Activated naive CD8-positive, alpha-beta T cell (primary cell): ENCODE measurements around the gene GCK.

Experiments used
- H3K27ac Mint-ChIP-seq: one replicate; pipeline ENCODE4 v1.8.0; 2021; ENCODE audit warnings: mixed read lengths
- H3K27me3 Mint-ChIP-seq: one replicate; pipeline ENCODE4 v1.8.0; 2021; ENCODE audit warnings: mixed read lengths
- H3K36me3 Mint-ChIP-seq: one replicate; pipeline ENCODE4 v1.8.0; 2021; ENCODE audit warnings: mixed read lengths
- H3K4me1 Mint-ChIP-seq: one replicate; pipeline ENCODE4 v1.8.0; 2021; ENCODE audit warnings: low read depth, mixed read lengths
- H3K4me3 Mint-ChIP-seq: one replicate; pipeline ENCODE4 v1.8.0; 2021; ENCODE audit warnings: mild to moderate bottlenecking, mixed read lengths
- H3K9me3 Mint-ChIP-seq: one replicate; pipeline ENCODE4 v1.8.0; 2021; ENCODE audit warnings: low read depth, mixed read lengths

GCK gene

DNA sequence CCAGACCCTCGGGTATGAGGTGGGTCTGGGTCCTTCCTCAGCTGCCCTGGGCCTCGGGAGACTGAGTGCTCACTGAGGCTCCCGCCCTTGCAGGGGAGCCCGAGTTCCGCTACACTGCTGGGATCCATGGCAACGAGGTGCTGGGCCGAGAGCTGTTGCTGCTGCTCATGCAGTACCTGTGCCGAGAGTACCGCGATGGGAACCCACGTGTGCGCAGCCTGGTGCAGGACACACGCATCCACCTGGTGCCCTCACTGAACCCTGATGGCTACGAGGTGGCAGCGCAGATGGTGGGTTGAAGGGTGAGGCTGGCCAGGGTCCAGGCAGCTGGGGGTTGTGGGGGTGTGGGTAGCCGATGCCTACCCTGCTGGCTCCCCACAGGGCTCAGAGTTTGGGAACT, 77.5 kb downstream of the GCK start:
- H3K4me3 Mint-ChIP-seq, result no peak overlapping the region
- H3K4me1 Mint-ChIP-seq, result no peaks in the 10 kb centered on the region
- no peaks in the 10 kb centered on the region for H3K9me3 Mint-ChIP-seq
- no peak overlapping the region for H3K27ac Mint-ChIP-seq
- no peaks in the 10 kb centered on the region for H3K36me3 Mint-ChIP-seq
- no peaks in the 10 kb centered on the region for H3K27me3 Mint-ChIP-seq

DNA sequence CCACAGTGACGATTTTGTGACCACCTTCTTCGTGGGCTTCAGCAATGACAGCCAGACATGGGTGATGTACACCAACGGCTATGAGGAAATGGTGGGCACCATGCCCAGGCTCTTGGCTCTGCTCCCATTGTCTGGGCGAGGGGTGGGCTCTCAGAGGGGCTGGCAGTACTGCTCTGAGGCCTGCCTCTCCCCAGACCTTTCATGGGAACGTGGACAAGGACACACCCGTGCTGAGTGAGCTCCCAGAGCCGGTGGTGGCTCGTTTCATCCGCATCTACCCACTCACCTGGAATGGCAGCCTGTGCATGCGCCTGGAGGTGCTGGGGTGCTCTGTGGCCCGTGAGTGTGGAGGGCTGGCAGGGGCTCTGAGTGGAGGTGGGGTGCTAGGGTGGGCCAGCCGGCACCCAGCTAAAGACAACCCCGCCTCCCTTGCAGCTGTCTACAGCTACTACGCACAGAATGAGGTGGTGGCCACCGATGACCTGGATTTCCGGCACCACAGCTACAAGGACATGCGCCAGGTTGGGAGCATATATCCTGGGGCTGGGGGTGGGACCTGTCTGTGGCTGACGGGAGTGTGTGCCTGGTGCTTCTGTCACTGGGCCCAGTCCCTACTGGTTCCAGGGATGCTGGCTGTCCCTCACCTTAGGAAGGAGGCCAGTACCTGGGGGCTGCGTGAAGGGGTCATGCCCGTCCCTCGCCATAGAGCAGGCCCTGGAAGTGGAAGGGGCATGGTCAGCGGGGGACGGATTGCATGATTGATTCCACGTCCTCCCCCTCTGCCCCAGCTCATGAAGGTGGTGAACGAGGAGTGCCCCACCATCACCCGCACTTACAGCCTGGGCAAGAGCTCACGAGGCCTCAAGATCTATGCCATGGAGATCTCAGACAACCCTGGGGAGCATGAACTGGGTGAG, 78.3 kb downstream of the GCK start:
- Mint-ChIP-seq H3K36me3 (no peaks in the 10 kb centered on the region), H3K4me1 (peaks cover 4% of the 10 kb centered on the region), H3K9me3 (no peaks in the 10 kb centered on the region), H3K27ac (no peak overlapping the region), H3K4me3 (no peak overlapping the region), H3K27me3 (no peaks in the 10 kb centered on the region)

DNA sequence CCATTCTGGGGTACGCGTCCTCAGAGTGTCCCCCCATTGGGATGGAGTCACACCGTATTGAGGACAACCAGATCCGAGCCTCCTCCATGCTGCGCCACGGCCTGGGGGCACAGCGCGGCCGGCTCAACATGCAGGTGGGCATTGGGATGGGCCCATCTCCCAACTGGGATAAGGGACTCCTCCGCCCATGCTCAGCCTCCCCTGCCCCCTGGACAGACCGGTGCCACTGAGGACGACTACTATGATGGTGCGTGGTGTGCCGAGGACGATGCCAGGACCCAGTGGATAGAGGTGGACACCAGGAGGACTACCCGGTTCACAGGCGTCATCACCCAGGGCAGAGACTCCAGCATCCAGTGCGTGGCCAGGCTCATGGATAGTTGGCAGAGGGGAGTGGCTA, 79.2 kb downstream of the GCK start:
- Mint-ChIP-seq H3K27me3 (no peaks in the 10 kb centered on the region), H3K36me3 (no peaks in the 10 kb centered on the region), H3K9me3 (no peaks in the 10 kb centered on the region), H3K4me1 (peaks cover 14% of the 10 kb centered on the region), H3K4me3 (no peak overlapping the region), H3K27ac (no peak overlapping the region)

DNA sequence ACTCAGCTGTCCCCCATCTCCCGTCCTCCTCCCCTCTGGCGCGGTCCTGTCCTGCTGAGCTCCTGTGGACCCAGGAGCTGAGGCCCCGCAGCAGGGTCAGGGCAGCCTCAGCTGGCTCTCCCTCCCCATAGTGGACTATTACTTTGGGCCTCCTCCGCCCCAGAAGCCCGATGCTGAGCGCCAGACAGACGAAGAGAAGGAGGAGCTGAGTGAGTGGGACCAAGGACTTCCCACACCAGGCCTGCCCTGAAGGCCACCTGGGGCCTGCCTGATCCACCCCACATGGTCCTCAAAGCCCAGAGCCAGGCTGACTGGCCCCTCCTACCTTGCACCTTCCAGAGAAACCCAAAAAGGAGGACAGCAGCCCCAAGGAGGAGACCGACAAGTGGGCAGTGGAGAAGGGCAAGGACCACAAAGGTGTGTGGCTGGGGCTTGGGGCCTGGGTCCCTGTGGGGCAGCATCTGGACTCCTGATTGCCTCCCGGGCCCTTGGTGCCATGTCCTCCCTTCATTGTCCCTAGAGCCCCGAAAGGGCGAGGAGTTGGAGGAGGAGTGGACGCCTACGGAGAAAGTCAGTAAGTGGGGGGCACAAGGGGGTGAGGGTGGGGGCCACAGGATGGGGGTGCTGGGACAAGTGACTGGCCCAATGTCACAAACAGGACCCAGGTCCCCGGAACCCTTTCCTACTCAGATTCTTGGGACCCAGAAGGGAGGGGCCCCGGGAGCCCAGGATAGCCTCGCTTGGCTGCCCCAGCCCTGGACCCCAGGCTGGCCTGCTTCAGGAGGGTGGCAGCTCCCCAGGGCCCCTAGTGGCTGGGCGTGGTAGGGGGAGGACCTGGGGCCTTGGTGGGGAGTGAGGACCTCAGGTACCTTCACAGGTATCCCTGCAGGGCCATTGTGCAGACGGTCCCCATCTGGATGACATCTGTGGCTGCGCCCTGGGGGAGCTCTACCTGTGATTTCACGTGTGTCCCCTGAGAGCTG, 80.2 kb downstream of the GCK start:
- no peaks in the 10 kb centered on the region for H3K36me3 Mint-ChIP-seq

DNA sequence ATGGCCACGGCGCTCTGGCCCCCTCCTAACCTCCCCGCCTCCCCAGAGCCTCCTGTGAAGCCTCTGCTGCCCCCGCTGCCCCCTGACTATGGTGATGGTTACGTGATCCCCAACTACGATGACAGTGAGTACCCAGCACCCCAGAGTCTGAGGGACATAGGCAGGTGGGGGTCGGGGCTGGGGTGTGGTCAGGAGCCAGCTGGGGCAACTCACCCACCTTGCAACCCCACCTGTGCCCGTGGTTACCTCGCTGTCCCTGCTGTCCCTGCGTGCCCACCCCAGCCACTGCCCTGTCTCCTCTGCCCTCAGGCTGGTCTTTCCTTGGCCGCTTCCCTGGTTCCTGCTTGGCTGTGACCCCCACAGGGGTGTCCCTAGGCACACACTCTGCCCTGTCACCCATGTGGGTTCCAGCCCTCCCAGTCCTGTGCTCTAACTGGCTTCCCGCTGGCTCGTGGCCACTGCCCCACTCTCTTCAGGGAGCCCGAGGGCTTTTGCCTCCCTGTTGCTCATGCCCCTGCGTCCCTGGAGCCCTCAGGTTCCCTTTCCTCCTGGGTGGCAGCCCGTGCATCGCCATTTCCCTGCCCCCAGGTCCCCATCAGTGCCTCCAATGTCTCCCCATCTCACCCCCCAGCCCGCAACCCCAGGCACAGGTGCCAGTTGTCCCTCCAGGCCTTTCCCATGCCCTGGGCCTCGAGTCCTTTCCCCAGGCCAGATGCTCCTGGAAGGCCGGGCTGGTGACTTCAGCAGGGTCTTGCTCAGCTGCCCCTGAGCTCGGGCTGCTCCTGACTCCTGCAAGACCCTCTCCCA, 81.1 kb downstream of the GCK start:
- H3K27me3 Mint-ChIP-seq, result no peaks in the 10 kb centered on the region
- peaks cover 14% of the 10 kb centered on the region for H3K4me1 Mint-ChIP-seq
- no peak overlapping the region for H3K27ac Mint-ChIP-seq
- no peaks in the 10 kb centered on the region for H3K9me3 Mint-ChIP-seq
- no peaks in the 10 kb centered on the region for H3K36me3 Mint-ChIP-seq
- no peak overlapping the region for H3K4me3 Mint-ChIP-seq

More for the DNA sequence above, 80.2 kb downstream of the GCK start:
- Mint-ChIP-seq H3K9me3 (no peaks in the 10 kb centered on the region), H3K27me3 (no peaks in the 10 kb centered on the region), H3K27ac (no peak overlapping the region), H3K4me1 (peaks cover 14% of the 10 kb centered on the region), H3K4me3 (no peak overlapping the region)

DNA sequence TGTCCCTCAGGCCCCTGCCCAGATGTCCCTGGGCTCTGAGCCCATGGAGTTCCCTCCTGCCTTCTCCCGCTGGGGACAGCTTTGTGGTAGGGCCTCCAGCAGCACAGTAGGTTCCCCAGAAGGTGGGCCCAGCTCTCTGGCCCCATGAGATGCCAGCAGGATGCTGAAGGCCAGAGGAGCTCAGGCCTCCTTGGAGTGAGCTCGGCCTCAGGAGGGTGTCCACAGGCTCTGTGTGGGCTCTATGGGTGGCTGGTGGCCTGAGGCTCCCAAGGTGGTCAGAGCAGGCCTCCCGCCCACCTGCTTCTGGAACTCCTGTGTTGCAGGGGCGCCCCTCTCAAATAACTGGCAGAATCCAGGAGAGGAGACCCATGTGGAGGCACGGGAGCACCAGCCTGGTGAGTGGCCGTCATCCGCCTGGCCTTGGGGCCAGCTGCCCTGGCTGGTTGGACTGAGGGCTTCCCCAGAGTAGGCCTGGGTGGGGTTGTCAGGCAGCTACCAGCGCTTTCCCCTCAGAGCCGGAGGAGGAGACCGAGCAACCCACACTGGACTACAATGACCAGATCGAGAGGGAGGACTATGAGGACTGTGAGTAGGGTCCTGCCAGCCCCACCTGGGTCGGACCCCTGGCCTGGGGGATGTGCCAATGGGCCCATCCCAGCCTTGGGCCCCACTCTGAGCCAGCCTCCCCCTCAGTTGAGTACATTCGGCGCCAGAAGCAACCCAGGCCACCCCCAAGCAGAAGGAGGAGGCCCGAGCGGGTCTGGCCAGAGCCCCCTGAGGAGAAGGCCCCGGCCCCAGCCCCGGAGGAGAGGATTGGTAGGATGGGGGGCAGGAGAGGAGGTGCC, 81.9 kb downstream of the GCK start:
- H3K27me3 Mint-ChIP-seq, result no peaks in the 10 kb centered on the region
- no peaks in the 10 kb centered on the region for H3K9me3 Mint-ChIP-seq
- no peak overlapping the region for H3K4me3 Mint-ChIP-seq
- H3K36me3 Mint-ChIP-seq, result no peaks in the 10 kb centered on the region
- no peak overlapping the region for H3K27ac Mint-ChIP-seq
- peaks cover 14% of the 10 kb centered on the region for H3K4me1 Mint-ChIP-seq

DNA sequence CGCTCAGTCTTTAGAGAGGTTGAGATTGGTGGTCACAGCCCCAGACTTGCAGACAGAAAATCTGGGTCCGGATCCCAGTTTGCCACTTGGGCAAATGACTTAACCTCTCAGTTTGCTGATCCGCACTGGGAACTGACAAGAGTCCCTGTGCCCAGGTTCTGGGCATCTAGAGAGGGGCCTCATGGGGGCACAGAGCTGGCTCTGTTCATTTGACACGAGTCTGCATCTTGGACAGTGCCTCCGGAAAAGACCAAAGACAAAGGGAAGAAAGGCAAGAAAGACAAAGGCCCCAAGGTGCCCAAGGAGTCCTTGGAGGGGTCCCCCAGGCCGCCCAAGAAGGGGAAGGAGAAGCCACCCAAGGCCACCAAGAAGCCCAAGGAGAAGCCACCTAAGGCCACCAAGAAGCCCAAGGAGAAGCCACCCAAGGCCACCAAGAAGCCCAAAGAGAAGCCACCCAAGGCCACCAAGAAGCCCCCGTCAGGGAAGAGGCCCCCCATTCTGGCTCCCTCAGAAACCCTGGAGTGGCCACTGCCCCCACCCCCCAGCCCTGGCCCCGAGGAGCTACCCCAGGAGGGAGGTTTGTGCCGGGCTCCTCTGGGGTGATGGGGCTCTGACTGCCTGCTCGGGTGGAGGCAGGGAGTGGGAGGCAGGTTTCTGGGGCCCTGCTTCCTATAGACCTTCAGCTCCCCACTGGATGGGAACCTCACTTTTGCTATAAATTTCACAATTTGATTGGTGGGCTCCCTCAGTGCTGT, 82.8 kb downstream of the GCK start:
- Mint-ChIP-seq H3K4me3 (peak overlapping the region; percentile 89), H3K36me3 (no peaks in the 10 kb centered on the region), H3K27me3 (no peaks in the 10 kb centered on the region), H3K9me3 (no peaks in the 10 kb centered on the region), H3K4me1 (peaks cover 14% of the 10 kb centered on the region), H3K27ac (peak overlapping the region; percentile 46)

DNA sequence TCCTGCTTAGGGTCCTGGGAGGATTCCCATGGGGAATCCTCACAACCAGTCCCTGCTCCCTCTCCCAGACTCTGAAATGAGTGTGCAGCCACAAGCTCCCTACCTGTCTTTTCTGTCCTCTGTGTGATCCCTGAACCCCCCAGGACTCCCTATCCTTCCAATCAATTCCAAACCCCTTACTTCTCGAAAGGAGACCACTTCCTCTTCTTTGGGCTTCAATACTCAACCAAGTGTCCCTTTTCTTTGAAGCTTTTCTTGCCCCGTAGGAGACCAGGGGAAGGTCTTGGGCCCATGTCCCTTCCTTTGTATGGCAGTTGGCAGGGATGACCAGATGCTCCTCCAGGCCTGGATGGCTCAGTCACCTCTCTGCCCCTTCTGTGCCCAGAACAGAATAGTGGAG, 83.4 kb downstream of the GCK start:
- Mint-ChIP-seq H3K27ac (peak overlapping the region; percentile 86), H3K36me3 (no peaks in the 10 kb centered on the region), H3K27me3 (no peaks in the 10 kb centered on the region), H3K4me3 (peak overlapping the region; percentile 89), H3K4me1 (peaks cover 14% of the 10 kb centered on the region), H3K9me3 (no peaks in the 10 kb centered on the region)

DNA sequence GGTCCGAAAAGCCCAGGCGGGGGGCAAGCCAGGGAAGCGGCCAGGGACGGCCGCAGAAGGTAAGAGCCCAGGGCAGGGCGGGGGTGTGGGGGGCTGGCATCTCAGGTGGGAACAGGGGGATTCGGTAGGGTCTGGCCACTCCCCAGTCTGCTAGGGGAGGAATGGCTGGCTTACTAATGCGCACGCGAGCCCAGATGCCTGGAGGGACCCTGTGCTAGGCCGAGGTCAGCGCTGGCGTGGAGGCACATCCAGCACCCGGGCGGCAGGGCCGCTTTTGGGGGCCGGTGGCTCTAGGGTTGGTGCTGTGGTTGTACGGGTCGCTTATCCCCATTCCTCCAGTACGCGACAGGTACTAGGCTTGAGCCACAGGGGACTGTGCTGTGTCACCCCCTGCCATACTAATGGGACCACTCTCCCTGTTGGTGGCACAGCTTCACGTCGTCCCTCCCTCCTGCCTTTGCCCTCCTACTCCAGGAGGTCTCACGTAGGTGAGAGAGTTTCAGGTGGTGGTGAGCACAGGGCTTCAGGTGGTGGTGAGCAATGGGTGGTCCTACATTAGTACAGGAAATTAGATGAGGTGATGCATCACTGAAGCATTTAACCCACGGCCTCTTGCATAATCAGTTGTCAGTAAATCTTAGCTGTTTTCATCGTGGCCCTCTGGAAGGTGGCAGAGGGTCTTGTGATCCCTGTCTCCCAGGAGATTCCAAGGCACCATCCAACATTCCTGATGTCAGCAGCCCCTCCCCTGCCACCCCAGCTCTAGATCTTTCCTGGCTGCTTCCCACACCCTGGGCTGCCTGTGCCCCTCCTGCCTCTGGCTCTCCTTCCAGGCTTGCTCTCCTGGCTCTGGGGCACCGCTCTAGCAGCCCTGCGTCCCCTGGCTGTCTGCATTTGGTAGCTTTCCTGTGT, 84.1 kb downstream of the GCK start:
- Mint-ChIP-seq H3K27me3 (no peaks in the 10 kb centered on the region), H3K4me1 (peaks cover 14% of the 10 kb centered on the region), H3K9me3 (no peaks in the 10 kb centered on the region)

DNA sequence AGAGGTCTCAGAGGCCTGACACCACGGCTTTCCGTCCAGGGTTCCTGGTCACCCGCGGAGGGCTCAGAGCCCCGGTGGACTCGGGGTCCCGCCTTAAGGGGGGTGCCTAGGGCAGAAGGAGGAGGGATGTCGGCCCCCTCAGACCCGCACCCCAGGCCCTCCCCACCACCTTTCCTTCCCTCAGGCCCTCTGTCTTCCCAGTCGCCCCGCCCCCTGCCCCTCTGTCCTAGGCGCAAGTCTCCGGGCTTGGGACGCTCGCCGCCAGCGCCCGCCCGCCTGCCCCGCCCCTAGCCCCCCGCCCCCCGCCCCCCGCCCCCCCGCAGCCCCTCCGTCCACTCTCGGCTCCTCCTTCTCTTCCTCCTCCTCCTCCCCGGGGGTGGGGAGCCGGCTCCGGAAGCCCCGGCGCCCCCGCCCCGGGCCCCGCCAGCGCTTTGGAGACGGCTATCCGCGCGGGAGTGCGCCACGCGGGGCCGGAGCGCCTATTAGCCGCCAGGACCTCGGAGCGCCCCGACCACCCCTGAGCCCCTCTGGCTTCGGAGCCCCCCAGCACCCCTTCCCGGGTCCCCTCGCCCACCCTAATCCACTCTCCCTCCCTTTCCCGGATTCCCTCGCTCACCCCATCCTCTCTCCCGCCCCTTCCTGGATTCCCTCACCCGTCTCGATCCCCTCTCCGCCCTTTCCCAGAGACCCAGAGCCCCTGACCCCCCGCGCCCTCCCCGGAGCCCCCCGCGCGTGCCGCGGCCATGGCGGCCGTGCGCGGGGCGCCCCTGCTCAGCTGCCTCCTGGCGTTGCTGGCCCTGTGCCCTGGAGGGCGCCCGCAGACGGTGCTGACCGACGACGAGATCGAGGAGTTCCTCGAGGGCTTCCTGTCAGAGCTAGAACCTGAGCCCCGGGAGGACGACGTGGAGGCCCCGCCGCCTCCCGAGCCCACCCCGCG, 85.0 kb downstream of the GCK start, which contains the start of gene AEBP1:
TSS of gene AEBP1 (plus strand) at position 423 of the 937 bp plus-strand sequence. CDS start at position 744, 321 bp downstream.
- H3K27me3 Mint-ChIP-seq, result no peaks in the 10 kb centered on the region
- H3K9me3 Mint-ChIP-seq, result no peaks in the 10 kb centered on the region
- peak within 1 kb of the TSS; percentile 86 for H3K27ac Mint-ChIP-seq
- peaks cover 16% of the 10 kb centered on the region for H3K4me1 Mint-ChIP-seq
- peak within 1 kb of the TSS; percentile 89 for H3K4me3 Mint-ChIP-seq
- no peaks in the 10 kb centered on the region for H3K36me3 Mint-ChIP-seq

More for the DNA sequence above, 84.1 kb downstream of the GCK start:
- Mint-ChIP-seq H3K4me3 (peak overlapping the region; percentile 89), H3K27ac (peak overlapping the region; percentile 86), H3K36me3 (no peaks in the 10 kb centered on the region)

DNA sequence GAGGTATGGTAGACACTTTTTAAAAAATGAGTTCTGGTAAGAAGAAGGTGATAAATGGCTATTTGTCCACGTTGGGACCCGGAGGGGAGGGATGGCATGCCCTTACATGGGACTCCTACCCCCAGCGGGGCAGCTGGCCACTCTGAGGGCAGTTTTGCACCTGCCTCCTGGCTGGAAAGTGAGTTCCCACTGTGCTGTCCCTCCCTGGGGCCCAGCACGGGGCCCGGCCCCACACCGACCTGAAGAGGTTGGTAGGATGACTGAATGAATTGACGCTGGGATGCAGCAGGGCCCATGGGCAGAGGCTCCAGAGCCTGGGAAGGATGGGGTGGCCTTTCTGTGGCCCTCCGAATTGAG, 85.7 kb downstream of the GCK start:
- H3K36me3 Mint-ChIP-seq, result no peaks in the 10 kb centered on the region
- no peaks in the 10 kb centered on the region for H3K9me3 Mint-ChIP-seq
- H3K4me1 Mint-ChIP-seq, result peaks cover 16% of the 10 kb centered on the region
- peak overlapping the region; percentile 74 for H3K27ac Mint-ChIP-seq
- H3K27me3 Mint-ChIP-seq, result no peaks in the 10 kb centered on the region
- H3K4me3 Mint-ChIP-seq, result peak overlapping the region; percentile 71
